ENCODE data around the gene ISLR.

ISLR gene

GRCh38 chr15:74146277-74146800 lies 27.2 kb upstream of the ISLR start:
- DNase-seq (ENCODE audit: extremely low read depth, insufficient read length) = no peak
- Histone ChIP-seq H3K4me3 (replicated peaks; ENCODE audit: low read depth, low read length) (no peak overlapping the region), H3K36me3 (ENCODE audit: control insufficient read depth, insufficient read depth, low read length) (no peaks in the 10 kb centered on the region), H3K27me3 (replicated peaks; ENCODE audit: control insufficient read depth, insufficient read depth, low read length) (no peaks in the 10 kb centered on the region)
- no peak for TF ChIP-seq CTCF (IDR thresholded peaks at IDR 0.05; ENCODE audit: insufficient read depth, low read length, poor library complexity, severe bottlenecking)

DNA sequence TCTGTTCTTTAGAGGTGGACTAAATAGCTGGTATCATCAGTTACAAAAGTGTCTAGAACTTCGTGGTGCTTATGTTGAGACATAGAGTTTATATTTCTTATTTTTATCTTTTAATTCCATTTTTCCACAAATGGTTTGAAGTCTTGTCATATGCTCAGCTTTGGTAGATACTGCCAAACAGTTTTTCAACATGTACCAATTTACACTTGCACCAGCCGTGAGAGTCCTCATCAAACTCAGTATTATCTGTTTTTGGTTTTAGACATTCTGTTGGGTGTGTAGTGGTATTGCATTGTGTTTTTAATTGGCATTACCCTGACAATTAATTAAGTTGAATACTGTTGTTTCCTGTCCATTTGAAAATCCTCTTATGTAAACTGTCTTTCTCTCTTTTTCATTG lies 26.5 kb upstream of the ISLR start:
- Histone ChIP-seq H3K27me3 (replicated peaks; ENCODE audit: control insufficient read depth, insufficient read depth, low read length) (no peaks in the 10 kb centered on the region), H3K36me3 (ENCODE audit: control insufficient read depth, insufficient read depth, low read length) (no peaks in the 10 kb centered on the region), H3K4me3 (replicated peaks; ENCODE audit: low read depth, low read length) (no peak overlapping the region)
- DNase-seq (ENCODE audit: extremely low read depth, insufficient read length) = no peak
- no peak for TF ChIP-seq CTCF (IDR thresholded peaks at IDR 0.05; ENCODE audit: insufficient read depth, low read length, poor library complexity, severe bottlenecking)

DNA sequence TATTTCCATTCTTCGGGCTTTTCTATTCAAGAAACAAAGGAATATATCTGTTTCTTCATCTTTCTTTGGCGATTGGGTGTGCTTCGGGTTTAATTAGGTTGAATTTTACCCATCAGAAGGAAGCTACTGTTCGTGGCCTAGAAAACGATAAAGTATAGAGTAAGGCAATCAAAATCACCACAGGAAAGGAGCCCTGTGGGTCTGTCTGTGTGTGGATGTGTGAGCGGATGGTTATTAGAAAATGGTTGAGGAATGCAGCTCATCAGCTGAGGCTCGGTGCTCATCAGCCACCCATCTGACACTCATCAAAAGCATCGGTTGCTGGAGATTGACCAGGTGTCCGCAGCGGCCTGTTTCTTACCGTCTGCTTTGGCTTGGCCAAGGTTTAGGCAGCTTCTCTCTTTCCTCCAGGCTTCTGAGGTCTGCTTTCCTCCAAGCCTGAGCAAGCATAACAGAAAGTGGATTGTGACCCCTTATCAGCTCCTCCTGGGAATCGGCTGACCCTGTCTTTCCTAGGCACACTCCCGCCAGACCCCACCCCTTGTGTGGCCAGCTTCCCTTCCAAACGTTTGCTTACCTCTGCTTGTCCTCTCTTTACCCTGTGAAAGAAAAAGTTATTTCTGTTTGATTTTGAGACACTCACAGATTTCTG lies 17.6 kb upstream of the ISLR start:
- Histone ChIP-seq H3K36me3 (ENCODE audit: control insufficient read depth, insufficient read depth, low read length) (no peaks in the 10 kb centered on the region), H3K27me3 (replicated peaks; ENCODE audit: control insufficient read depth, insufficient read depth, low read length) (no peaks in the 10 kb centered on the region), H3K4me3 (replicated peaks; ENCODE audit: low read depth, low read length) (no peak overlapping the region)
- TF ChIP-seq CTCF (IDR thresholded peaks at IDR 0.05; ENCODE audit: insufficient read depth, low read length, poor library complexity, severe bottlenecking) = no peak
- no peak for DNase-seq (ENCODE audit: extremely low read depth, insufficient read length)

DNA sequence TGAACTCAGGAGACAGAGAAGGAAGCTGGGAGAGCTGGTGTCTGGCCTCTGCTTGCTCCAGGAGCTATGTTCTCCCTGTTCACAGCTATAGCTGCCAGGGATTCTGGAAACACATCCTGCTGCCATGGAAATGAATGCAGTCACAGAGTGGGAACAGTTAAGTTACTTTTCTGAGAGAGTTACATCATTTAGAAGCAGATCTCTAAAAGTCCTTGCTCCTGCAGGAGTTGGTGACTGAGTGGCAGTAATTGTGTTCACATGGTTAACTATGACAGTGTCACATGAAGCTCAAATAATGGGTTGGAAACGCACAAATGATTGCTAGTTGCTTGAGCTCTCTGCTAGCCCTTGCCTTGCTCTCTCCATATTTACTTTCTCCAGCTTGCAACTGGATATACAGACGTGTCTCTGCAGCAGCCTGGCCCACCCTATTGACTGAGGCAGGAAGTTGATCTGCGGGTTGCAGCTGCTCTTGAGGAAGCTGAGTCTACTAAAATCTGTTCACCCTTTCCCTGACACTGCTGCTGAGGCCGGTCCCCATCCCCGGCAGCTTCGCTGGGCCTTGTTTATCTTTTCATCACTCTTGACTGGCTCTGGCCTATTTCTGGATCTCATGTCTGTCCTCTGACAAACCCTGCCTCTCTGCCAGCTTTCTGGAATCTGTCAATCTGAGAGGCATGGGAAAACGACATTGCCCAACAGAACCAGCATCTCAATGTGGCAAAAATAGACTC lies 16.7 kb upstream of the ISLR start:
- peak; percentile 36 for DNase-seq (ENCODE audit: extremely low read depth, insufficient read length)
- H3K36me3 ChIP-seq (ENCODE audit: control insufficient read depth, insufficient read depth, low read length) = no peaks in the 10 kb centered on the region
- no peak overlapping the region for H3K4me3 ChIP-seq (replicated peaks; ENCODE audit: low read depth, low read length)
- H3K27me3 ChIP-seq (replicated peaks; ENCODE audit: control insufficient read depth, insufficient read depth, low read length) = no peaks in the 10 kb centered on the region
- no peak for TF ChIP-seq CTCF (IDR thresholded peaks at IDR 0.05; ENCODE audit: insufficient read depth, low read length, poor library complexity, severe bottlenecking)

GRCh38 chr15:74157868-74158827 lies 15.4 kb upstream of the ISLR start:
- Histone ChIP-seq H3K4me3 (replicated peaks; ENCODE audit: low read depth, low read length) (peak overlapping the region; percentile 26; the same call in 1 of the 2 replicates), H3K36me3 (ENCODE audit: control insufficient read depth, insufficient read depth, low read length) (no peaks in the 10 kb centered on the region), H3K27me3 (replicated peaks; ENCODE audit: control insufficient read depth, insufficient read depth, low read length) (no peaks in the 10 kb centered on the region)
- TF ChIP-seq CTCF (IDR thresholded peaks at IDR 0.05; ENCODE audit: insufficient read depth, low read length, poor library complexity, severe bottlenecking) = no peak
- no peak for DNase-seq (ENCODE audit: extremely low read depth, insufficient read length)

All from GM06990 (cell line).